ENCODE results near the gene CDYL2.

Gene CDYL2, protein sequence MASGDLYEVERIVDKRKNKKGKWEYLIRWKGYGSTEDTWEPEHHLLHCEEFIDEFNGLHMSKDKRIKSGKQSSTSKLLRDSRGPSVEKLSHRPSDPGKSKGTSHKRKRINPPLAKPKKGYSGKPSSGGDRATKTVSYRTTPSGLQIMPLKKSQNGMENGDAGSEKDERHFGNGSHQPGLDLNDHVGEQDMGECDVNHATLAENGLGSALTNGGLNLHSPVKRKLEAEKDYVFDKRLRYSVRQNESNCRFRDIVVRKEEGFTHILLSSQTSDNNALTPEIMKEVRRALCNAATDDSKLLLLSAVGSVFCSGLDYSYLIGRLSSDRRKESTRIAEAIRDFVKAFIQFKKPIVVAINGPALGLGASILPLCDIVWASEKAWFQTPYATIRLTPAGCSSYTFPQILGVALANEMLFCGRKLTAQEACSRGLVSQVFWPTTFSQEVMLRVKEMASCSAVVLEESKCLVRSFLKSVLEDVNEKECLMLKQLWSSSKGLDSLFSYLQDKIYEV

DNA sequence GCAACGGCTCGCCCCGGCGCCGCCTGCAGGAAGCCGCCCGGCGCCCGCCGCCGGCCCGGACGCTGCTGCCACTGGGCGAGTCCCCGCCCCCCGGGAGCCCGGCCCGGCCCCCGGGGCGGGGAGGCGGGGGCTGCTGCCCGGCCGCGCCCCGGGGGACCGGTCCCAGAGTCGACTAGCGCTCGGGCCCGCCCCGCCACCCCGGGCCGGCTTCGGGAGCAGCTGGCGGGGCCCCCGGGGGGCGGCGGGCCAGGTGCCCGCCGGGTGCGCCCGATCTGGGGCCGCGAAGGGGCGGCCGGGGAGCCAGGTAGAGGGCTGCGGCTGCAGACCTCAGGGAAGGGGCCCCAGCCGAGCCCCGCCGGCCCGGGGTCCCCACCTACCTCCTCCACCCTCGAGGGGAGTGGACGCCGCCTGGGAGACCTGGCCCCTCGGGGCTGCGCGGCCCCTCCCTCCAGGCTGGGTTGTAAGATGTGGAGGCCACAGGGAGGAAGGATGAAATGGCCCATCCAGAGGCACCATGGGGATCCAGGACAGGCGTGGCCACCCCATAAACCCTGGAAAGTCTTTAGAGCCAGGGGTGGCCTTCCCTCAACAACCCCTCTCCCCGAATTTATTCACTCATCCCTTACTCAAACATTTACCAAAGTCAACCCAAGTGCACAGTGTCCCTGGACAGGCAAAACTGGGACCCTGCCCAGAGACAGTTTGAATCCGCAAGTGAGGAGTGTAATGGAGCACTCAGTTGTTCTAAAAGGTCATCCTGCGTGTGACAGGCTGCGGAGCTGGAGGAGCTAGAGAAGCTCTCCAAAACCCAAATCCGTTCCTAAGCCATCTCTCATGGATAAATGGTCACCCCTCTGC is at the start of gene CDYL2:
Gene CDYL2, minus strand, starts transcription at position 73 of the 858 bp plus-strand sequence. CDS start 425 bp downstream, outside the sequence.
- peak within 1 kb of the TSS; percentile 60; the same call in 1 of the 2 replicates for H3K4me3 ChIP-seq
- H3K27ac ChIP-seq: no peak within 1 kb of the TSS
- no peak within 1 kb of the TSS for H3K9ac ChIP-seq (ENCODE audit: insufficient read length)
- no peaks in the 10 kb centered on the region for H3K9me3 ChIP-seq (ENCODE audit: low read depth, low read length)
- TF ChIP-seq POLR2AphosphoS5 (IDR thresholded peaks at IDR 0.05; ENCODE audit: borderline replicate concordance, low read depth, low read length) (no peak), EZH2 (IDR thresholded peaks at IDR 0.05) (no peak), FOXP2 (optimal IDR thresholded peaks at IDR 0.05; ENCODE audit: control extremely low read depth, extremely low read length, insufficient read depth) (no peak)
- H3K36me3 ChIP-seq (ENCODE audit: insufficient read depth, low read length): no peaks in the 10 kb centered on the region
- no peak for DNase-seq (ENCODE audit: low read depth, low spot score)

GRCh38 chr16:80852261-80852872 is 48.0 kb upstream of the CDYL2 start:
- no peak for TF ChIP-seq EZH2 (IDR thresholded peaks at IDR 0.05)
- TF ChIP-seq POLR2AphosphoS5 (IDR thresholded peaks at IDR 0.05; ENCODE audit: borderline replicate concordance, low read depth, low read length): no peak
- no peak for TF ChIP-seq FOXP2 (optimal IDR thresholded peaks at IDR 0.05; ENCODE audit: control extremely low read depth, extremely low read length, insufficient read depth)
- H3K9ac ChIP-seq (ENCODE audit: insufficient read length): no peak overlapping the region
- H3K36me3 ChIP-seq (ENCODE audit: insufficient read depth, low read length): no peaks in the 10 kb centered on the region
- H3K27ac ChIP-seq: no peak overlapping the region
- H3K9me3 ChIP-seq (ENCODE audit: low read depth, low read length): no peaks in the 10 kb centered on the region
- DNase-seq (ENCODE audit: low read depth, low spot score): no peak
- no peak overlapping the region for H3K4me3 ChIP-seq

DNA sequence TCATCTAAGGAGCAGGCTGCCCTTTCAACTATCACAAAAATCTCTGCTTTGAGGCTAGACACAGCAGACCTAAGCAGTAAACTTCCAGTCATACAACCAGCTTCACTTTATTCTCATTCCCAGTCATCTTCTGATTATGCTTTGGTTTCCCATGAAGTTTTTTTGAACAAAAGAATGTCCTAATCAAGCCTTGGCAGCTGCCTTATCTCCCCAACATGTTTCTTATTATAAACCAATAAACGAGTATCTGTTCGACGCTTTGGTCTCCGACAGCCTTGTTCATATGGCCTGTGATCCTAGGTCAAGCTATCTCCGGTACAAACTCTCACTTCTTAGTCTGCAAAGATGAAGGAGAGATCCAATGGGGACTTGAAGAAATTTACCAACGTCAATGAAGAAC is 47.4 kb upstream of the CDYL2 start:
- TF ChIP-seq EZH2 (IDR thresholded peaks at IDR 0.05) (no peak), POLR2AphosphoS5 (IDR thresholded peaks at IDR 0.05; ENCODE audit: borderline replicate concordance, low read depth, low read length) (no peak), FOXP2 (optimal IDR thresholded peaks at IDR 0.05; ENCODE audit: control extremely low read depth, extremely low read length, insufficient read depth) (no peak)
- H3K36me3 ChIP-seq (ENCODE audit: insufficient read depth, low read length): no peaks in the 10 kb centered on the region
- H3K9ac ChIP-seq (ENCODE audit: insufficient read length): no peak overlapping the region
- H3K27ac ChIP-seq: no peak overlapping the region
- DNase-seq (ENCODE audit: low read depth, low spot score): no peak
- no peaks in the 10 kb centered on the region for H3K9me3 ChIP-seq (ENCODE audit: low read depth, low read length)
- no peak overlapping the region for H3K4me3 ChIP-seq

DNA sequence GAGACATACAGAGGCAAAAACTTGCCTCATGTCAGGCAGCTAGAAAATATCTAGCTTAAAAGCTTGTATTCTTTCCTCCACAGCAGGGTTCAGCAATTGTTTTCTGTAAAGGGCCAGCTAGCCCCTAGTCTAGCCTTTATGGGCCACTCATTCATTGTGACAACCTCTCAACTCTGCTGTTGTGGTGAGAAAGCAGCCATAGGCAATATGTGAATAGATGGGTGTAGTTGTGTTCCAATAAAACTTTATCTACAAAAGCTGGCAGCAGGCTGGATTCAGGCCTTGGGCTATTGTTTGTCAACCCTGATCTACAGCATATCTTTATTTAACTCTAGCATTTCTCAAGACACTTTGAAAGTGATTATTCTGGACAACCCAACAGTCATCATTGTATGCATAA is 46.4 kb upstream of the CDYL2 start:
- H3K4me3 ChIP-seq: no peak overlapping the region
- no peak for TF ChIP-seq EZH2 (IDR thresholded peaks at IDR 0.05)
- no peak for TF ChIP-seq FOXP2 (optimal IDR thresholded peaks at IDR 0.05; ENCODE audit: control extremely low read depth, extremely low read length, insufficient read depth)
- TF ChIP-seq POLR2AphosphoS5 (IDR thresholded peaks at IDR 0.05; ENCODE audit: borderline replicate concordance, low read depth, low read length): no peak
- DNase-seq (ENCODE audit: low read depth, low spot score): no peak

DNA sequence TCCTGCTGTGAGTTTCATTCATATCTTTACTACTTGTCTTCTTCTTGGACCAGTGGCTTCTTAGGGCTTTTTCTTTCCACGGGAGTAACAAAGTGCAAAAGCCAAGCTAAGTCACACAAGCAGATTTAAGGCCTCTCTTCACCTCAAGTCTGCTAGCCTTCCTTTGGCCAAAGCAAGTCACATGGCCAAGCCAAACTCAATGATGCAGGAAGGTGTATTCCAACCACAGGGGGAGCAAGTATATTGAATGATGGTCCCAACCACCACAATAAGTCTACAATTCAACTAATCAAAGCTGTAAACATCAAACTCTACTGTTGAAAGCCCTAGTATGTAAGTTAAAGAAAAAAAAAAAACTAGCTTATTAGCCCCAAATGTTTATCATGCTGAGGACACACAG is 44.5 kb upstream of the CDYL2 start:
- no peaks in the 10 kb centered on the region for H3K36me3 ChIP-seq (ENCODE audit: insufficient read depth, low read length)
- no peak overlapping the region for H3K27ac ChIP-seq
- no peak for TF ChIP-seq FOXP2 (optimal IDR thresholded peaks at IDR 0.05; ENCODE audit: control extremely low read depth, extremely low read length, insufficient read depth)
- no peak for DNase-seq (ENCODE audit: low read depth, low spot score)
- H3K9me3 ChIP-seq (ENCODE audit: low read depth, low read length): no peaks in the 10 kb centered on the region
- no peak overlapping the region for H3K4me3 ChIP-seq
- no peak overlapping the region for H3K9ac ChIP-seq (ENCODE audit: insufficient read length)

More for the DNA sequence above, 46.4 kb upstream of the CDYL2 start:
- Histone ChIP-seq H3K9ac (ENCODE audit: insufficient read length) (no peak overlapping the region), H3K36me3 (ENCODE audit: insufficient read depth, low read length) (no peaks in the 10 kb centered on the region), H3K9me3 (ENCODE audit: low read depth, low read length) (no peaks in the 10 kb centered on the region), H3K27ac (no peak overlapping the region)

- TF ChIP-seq POLR2AphosphoS5 (IDR thresholded peaks at IDR 0.05; ENCODE audit: borderline replicate concordance, low read depth, low read length) (no peak), FOXP2 (optimal IDR thresholded peaks at IDR 0.05; ENCODE audit: control extremely low read depth, extremely low read length, insufficient read depth) (no peak), EZH2 (IDR thresholded peaks at IDR 0.05) (no peak)
- no peak overlapping the region for H3K27ac ChIP-seq
Measured at GRCh38 chr16:80846680-80847079, 42.3 kb upstream of the CDYL2 start.

GRCh38 chr16:80846275-80846674 is 41.9 kb upstream of the CDYL2 start:
- Histone ChIP-seq H3K9ac (ENCODE audit: insufficient read length) (no peak overlapping the region), H3K36me3 (ENCODE audit: insufficient read depth, low read length) (no peaks in the 10 kb centered on the region), H3K27ac (no peak overlapping the region), H3K4me3 (no peak overlapping the region), H3K9me3 (ENCODE audit: low read depth, low read length) (no peaks in the 10 kb centered on the region)
- no peak for DNase-seq (ENCODE audit: low read depth, low spot score)
- TF ChIP-seq EZH2 (IDR thresholded peaks at IDR 0.05) (no peak), FOXP2 (optimal IDR thresholded peaks at IDR 0.05; ENCODE audit: control extremely low read depth, extremely low read length, insufficient read depth) (no peak), POLR2AphosphoS5 (IDR thresholded peaks at IDR 0.05; ENCODE audit: borderline replicate concordance, low read depth, low read length) (no peak)

More at GRCh38 chr16:80846680-80847079, 42.3 kb upstream of the CDYL2 start:
- Histone ChIP-seq H3K9ac (ENCODE audit: insufficient read length) (no peak overlapping the region), H3K4me3 (no peak overlapping the region), H3K9me3 (ENCODE audit: low read depth, low read length) (no peaks in the 10 kb centered on the region), H3K36me3 (ENCODE audit: insufficient read depth, low read length) (no peaks in the 10 kb centered on the region)
- DNase-seq (ENCODE audit: low read depth, low spot score): no peak

DNA sequence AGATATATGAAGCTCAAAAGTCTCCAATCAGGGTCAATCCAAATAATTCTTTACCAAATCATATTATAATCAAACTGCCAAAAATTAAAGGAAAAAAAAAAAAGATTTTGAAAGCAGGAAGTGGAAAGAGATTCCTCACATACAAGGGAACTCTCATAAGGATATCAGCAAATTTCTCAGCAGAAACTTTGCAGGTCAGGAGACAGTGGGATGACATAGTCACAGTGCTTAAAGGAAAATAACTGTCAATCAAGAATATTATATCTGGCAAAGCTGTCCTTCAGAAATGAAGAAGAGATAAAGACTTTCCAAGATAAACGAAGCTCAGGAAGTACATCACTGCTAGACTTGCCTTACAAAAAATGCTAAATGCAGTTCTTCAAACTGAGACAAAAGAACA is 40.0 kb upstream of the CDYL2 start:
- Histone ChIP-seq H3K36me3 (ENCODE audit: insufficient read depth, low read length) (no peaks in the 10 kb centered on the region), H3K4me3 (no peak overlapping the region), H3K9me3 (ENCODE audit: low read depth, low read length) (no peaks in the 10 kb centered on the region), H3K9ac (ENCODE audit: insufficient read length) (no peak overlapping the region), H3K27ac (no peak overlapping the region)
- no peak for TF ChIP-seq POLR2AphosphoS5 (IDR thresholded peaks at IDR 0.05; ENCODE audit: borderline replicate concordance, low read depth, low read length)
- no peak for TF ChIP-seq FOXP2 (optimal IDR thresholded peaks at IDR 0.05; ENCODE audit: control extremely low read depth, extremely low read length, insufficient read depth)
- no peak for TF ChIP-seq EZH2 (IDR thresholded peaks at IDR 0.05)
- no peak for DNase-seq (ENCODE audit: low read depth, low spot score)
